GOT3 (cell line): ENCODE data around the gene CASD1.

Source experiments
- DNase-seq: peaks from one replicate; lab custom pipeline; 2025; ENCODE audit warnings: mixed read lengths; lab: John Stamatoyannopoulos, UW

CASD1 gene

DNA sequence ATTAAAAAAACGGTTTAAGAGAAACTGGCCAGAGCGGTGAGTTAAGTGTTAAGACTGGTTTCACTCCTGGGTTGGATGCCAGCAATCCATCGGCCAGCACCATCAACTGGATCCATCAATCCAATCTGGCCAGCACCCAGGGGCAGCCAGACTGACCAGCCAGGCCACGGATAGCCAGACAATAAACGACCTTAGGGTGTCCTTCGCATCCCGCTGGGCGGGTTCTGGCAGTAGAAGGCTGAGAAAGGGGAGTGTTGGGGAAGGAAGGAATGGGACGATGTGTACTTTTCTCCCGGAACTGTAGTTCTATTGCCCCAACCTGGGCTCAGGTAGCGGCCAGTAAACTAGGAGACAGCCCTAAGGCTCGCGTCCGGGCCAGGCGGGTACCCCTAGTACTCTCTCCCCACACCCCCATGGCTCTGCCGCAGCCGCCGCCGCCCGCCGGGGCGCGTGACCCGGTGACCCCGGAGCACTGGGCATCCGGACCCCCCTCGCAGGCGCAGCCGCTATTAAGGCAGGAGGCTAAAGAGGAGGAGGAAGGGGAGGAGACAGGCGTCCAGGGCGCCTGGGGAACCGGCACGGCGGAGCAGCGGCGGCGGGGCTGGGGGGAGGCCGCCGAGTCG, at the start of gene CASD1:
TSS of gene CASD1 (plus strand) at position 546 of the 623 bp plus-strand sequence. CDS start 276 bp downstream, outside the sequence.
- no peak for DNase-seq

DNA sequence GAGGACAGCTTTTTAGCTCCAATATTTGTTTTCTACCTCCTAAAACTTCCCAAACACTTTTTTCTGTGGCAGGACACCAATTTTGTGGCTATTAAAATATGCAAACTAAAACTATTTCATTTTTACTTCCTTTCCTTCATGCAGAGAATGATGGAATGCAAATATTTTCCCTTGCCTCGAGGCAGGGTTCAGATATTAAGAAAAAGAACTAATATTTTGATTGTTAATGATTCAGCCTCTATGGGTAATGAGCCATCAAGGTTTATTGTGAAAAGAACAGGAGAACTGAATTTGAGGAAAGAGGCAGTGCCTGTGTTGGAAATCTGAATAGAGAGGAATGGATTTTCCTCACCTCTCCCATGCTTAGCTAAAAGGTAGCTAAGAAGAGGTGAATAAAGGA, 43.1 kb upstream of the CASD1 start:
- DNase-seq: no peak

DNA sequence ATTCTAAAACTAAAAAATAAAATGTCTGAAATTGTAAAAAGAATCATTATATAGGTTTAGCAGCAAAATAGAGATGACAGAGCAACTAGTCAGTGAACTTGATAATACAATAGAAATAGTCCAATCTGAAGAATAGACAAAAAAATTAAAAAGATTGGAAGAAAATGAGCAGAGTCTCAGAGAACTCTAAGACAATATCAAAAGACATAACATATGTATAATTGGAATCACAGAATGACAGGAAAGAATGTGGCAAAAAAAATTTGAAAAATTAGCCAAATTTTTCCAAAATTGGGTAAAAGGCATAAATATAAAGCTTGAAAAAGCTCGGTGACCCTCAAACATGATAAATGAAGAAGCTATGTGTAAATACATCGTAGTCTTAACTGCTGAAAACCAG, 38.0 kb upstream of the CASD1 start:
- no peak for DNase-seq

DNA sequence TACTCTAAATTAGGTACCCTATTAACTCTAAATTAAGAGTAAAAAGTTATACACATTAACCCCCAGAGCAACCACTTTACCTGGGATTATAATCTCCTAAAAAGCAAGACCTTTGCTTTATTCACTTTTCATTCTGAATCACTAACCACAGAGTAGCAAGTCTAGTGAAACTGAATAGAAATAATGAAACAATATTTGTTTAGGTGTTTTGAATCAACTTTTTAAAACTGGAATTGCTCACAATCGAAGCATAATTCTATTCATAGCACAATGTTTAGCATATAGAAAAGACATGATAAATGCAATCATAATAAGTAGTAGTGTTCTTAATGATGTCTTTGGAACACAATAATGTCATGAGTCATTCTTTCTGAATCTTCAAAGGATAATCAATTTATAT, 37.0 kb upstream of the CASD1 start:
- DNase-seq: no peak

DNA sequence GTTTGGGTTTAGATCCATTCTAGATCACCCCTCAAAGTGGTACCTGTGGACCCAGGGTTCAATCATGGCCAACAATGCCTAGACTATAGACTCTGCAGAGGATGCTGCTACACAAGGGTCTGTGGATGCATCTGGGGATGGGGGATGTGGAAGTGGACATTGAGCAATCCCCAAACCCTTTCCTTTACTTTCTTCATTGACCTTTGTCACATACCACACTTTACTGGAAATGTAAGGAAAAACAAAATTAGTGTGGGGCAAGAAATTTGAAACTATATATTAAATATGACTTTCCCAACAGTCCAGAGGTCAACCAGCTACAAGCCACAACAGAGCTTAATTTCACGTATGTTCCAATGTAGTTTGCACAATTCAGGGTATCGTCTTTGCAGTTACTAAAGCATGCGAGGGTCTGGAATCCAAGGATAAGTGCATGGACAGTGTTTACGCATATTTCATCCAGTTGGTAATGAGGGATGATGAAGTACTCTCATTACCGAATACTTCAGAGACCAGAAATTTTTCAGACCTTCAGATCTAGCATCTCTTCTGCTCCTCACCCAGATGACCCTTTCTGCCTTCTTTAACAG, 33.3 kb upstream of the CASD1 start:
- no peak for DNase-seq

DNA sequence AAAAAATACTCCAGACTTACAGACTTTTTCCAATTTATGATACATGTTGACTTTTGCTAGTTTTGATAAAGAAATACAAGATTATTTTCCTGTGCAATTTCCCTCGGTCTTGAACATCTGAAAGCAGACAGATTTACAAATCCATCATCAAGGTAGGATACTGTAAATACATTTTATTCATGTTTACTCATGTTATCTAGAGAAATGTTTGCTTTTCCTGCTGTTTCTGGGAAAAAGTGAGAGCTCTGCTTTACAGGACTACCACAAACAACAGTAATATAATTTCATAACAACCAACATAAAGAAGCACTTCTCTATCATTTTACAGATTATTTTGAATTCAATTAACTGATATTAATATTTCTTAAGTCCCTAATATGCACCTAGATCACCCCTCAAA, 31.7 kb upstream of the CASD1 start:
- DNase-seq: no peak

DNA sequence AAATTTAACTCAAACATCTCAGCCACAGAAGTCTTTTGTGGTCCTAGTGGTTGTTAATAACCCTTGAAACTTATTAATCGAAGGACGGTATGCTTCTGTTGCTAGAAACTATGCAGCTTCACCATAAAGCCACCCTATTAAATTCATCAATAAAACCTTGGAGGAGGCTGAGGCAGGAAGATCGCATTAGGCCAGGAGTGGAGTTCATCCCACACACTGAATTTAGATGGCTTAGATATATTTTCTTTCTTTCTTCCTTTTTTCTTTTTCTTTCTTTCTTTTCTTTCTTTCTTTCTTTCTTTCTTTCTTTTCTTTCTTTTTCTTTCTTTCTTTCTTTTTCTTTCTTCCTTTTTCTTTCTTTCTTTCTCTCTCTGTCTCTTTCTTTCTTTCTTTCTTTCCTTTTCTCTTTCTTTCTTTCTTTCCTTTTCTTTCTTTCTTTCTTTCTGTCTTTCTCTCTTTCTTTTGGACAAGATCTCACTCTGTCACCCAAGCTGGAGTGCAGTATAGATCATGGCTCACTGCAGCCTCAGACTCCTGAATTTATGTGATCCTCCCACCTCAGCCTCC, 30.9 kb upstream of the CASD1 start:
- no peak for DNase-seq

DNA sequence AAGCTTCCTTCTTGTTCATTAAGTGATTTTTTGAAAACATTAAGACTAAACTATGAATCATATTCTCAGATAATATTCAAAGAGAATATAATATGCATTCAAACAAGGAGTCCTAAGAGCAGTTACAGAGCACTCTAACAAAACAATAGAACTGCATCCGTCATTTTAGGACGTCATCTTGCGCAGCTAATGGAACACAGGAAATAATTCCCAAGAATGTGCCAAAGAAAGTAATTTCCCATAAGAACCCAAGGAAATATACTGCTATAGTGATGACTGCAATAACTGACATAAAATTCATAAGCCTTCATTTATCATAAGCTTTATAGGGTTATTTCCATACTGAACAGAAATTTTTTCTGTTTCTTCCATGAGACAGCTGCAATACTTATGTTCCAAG, 28.3 kb upstream of the CASD1 start:
- DNase-seq: no peak

DNA sequence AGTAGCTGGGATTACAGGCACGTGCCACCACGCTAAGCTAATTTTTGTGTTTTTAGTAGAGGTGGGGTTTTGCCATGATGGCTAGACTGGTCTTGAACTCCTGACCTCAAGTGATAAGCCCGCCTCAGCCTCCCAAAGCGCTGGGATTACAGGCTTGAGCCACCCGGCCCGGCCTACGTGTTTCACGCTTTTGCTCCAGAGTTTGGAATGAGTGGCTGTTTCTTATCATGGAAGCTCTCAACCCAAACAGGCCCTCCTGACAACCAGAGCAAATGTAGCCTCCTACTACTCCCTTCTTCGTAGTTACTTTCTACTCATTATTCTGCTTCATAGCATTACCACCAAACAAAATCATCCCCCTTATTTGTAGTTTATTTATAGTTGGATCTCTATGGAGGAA, 26.8 kb upstream of the CASD1 start:
- no peak for DNase-seq

DNA sequence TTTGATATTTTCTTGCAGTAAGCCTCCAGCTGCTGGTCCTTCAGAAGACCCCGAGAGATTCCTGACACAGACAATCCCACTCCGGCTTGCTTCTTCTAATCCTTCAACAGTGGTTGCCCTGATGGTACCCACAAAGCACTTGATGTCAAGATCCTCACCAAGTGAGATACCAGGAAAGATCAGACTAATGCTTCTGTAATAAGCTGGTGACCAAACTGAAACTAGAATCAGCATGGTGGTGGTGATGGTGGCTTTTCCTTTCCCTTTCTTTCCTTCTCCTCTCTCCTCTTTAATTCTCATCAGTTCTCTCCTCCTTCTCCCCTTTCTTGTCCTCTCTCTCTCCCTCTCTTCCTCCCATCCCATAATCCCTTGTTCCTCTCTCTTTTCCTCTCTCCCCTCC, 25.8 kb upstream of the CASD1 start:
- DNase-seq: no peak

DNA sequence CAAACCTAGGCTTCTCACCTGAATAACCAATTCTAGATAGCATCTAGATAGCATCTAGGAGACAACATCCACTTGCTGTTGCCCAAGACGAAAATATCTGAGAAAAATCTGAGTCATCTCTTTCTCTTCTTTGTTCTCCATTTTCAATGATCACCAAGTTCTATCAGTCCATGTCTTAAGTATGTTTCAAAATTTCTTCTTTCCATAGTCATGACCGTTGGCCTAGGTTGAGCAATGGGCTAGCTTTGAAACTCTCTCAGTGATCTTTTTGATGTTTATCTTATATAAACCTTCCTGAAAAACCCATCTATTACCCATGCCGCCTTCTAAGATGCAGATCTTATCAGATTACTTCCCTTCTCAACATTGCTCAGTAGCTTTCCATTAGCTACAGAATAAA, 23.4 kb upstream of the CASD1 start:
- no peak for DNase-seq

DNA sequence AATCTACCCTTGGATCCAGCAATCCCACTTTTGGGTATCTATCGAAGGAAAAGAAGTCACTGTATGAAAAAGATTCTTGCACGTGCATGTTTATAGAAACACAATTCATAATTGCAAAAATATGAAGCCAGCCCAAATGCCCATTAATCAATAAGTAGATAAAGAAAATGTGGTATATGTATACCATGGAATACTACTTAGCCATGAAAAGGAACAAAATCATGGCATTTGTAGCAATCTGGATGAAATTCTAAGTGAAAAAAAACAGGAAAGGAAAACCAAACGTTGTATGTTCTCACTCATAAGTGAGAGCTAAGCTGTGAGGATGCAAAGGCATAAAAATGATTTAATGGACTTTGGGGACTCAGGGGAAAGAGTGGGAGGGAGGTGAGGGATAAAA, 18.2 kb upstream of the CASD1 start:
- DNase-seq: no peak

DNA sequence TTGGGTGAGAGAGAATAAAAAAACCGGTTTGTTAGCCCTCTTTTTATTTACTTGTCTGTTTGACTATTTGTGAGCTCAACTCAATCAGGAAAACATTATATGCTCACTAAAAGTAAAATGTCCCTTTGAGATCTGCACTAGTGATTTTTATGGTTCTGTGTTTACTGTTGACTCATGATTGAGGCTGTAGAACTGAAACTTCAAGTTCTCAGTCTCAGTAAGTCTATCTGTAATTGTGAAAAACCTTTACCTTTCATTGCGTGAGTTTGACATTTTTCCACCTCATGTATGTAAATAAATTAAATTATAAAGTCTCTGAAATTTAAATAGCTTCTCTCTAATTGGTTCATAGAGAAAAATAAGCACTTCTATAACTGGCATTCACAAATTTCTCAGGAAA, 17.0 kb upstream of the CASD1 start:
- no peak for DNase-seq

DNA sequence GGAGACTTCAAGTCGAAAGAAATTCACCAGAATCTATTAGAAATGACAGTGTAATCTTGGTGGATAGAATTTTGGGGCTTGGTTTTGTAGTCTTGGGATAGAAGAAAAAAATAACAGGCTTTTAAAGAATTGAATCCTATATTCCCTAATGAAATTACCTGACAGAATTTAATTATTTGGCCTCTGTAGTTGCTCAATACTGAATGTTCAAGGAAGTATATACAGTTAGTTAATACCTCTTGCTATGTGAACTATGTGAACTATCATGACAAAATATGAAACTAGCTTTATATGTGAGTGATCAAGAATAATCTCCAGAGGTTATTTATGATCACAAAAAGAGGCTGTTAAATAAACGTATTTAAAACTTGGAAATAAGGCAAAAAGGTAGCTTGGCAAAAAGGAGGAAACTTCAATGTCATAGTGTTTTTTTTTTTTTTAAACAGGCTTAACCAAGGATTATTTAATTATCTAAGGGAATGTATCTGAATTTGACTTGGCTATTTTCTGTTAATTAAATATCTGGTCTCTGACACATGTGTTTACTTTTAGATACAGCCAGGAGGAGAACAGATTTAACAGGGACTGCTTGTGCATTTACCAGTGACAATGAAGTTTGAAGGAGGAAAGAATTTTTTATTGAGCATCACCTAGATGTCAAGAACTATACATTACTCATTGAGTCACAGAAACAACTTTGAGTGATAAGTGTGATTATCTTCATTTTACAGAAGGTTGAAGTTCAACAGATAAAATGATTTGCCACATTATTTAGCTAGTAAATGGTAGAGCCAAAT, 11.5 kb upstream of the CASD1 start:
- DNase-seq: no peak

DNA sequence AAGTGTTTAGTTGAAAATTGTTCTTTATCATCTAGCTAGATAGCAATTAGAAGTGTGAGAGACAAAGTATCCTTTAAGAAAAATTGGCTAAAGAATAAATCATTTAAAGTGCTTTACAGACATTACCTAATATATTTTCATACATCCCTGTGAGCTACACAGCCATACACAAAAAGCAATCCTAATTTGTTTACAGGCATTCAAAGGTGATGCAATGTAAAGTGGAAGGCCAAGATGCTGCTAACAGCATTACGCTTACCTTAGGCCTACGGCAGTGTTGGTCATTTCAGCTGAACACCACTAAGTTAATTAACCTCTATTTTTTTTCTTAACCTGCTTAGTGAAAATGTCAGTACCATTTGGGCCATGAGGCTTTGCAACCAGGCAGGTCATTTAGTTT, 10.7 kb upstream of the CASD1 start:
- no peak for DNase-seq

DNA sequence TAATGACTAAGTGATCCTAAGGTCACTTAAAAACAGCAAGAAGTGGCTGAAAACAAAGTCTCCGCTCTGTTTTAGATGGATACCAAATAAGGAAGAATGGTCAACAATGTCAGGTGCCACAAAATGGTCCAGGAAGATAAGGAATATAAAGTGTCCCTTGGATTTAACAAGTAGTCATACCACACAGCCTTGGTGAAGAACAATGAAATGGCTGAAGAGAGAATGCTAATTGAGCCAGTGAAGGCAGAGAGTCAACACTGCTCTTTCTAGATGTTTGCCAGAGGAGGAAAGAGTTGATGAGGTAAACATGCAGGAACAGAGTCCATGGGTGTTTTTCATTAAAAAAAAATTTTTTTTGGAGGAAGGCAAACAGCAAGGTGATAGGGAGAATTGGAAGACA, 2.1 kb upstream of the CASD1 start:
- no peak for DNase-seq

DNA sequence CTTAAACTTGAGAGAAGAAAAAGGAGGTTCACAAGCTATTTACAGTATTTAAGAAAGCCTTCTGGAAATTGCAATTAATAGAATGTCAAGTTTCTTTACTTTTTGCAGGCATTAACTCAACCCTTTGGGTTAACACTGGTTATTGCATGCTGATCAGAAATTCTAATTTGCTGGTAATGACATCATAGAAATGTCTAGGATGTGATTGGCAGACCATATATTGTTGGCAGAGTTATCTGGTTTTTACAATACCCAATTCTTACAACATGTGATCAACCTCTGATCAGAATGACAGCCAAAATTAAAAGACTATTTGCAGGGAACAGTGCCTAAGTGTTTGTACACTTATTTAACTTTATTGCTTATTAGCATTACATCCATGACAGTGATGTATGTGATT, 1.6 kb upstream of the CASD1 start:
- DNase-seq: no peak

DNA sequence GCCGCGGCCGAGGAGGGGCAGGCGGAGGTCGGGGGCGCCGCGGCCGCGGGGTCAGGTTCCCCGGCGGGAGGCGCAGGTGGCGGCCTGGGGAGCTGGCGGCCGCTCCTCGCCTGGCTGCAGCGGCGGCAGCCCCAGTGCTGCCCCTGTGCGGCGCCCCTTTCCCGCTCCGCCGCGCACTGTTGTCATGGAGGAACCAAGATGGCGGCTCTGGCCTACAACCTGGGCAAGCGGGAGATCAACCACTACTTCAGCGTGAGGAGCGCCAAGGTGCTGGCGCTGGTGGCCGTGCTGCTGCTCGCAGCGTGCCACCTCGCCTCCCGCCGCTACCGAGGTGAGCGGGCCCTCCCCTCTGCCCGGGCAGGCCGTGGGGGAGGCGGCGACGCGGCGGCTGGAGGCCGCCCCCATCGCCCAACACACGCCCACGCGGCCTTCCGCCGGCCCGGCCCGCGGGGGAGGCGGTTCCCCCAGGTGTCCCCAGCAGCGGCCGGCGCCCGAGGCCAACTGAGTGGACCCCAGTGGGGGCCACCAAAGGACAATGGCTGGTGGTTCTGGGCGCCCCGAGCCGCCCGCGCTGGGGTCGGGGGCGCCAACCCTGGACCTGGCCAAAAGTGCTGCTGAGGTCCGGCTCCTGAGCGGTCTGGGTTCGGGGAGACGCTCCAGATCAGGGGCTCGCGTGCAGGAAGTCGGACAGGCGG, 425 bp downstream of the CASD1 start:
- peak; percentile 47 for DNase-seq

DNA sequence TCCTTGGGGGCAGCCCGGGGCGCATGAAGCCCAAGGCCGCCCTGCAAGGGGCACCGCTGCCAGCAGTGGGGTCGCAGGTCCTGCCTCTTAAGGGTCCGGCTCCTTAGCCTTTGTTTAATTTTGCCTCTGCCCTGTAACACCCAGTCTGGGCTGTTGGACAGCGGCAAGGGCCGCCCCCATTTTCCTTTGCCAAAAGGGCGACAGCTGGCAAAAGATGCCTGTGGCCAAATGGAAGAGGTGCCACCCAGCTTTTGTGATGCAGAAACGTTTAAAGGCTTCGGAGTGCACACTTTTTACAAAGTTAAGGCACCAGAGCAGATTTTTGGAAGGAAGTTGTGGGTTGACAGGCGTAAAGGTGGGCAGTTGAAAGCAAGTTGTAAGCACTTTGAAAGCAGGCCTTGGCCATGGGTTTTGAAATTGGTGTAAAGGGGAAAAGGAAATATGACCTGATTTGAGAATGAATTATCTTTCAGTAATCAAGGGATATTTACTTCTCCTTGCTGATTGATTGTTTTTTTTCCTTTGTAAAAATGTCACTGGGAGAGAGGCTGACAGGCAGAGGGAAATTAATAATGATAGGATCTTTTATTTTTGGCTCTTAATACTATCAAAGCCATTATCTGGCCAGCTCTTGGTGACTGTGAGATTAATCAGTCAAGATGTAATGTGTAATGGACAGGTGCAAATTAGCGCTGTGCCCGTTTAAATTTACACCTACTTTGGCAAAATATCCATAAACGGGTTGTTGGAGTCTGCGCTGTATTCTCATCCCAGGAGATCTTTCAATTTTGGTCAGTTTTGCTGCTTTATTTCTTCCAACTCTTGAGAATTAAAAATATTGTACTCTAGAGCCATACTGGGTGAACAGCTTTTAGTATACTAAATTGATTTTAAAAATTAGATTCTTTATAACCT, 1.2 kb downstream of the CASD1 start:
- no peak for DNase-seq

DNA sequence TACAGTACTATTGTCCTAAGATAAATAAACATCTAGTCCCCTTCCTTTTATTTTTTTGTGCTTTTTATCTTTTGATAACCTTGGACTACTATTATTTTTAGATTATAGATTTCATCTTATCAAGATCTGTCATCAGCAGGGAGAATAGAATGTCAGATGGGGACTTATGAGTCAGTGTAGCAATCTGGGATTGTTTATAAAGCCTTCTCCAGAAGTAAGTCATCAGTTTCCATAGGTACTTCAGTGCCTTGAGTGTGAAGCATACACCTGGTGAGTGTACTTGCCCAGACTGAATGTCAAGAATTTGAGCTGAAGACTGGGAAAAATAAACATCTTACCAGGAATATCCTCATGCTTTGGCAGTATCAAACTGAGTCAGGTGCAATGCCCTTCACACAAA, 2.1 kb downstream of the CASD1 start:
- DNase-seq: no peak
